K562 (cell line): ENCODE measurements around the gene METTL25B. TPM values are rescaled to one million over a fixed set of nuclear protein-coding genes. Genes with fewer than 3 reads are reported as not detected.

ENCODE experiments used
- C11orf30 ChIP-seq: fragments of 450-650 bp; IDR thresholded peaks from 2 replicates; pipeline ENCODE4 v1.6.1; 2016; ENCODE audit warnings: low read depth, mild to moderate bottlenecking
- DACH1 ChIP-seq: fragments of 450-650 bp; IDR thresholded peaks from 2 replicates; pipeline ENCODE4 v1.6.1; 2018; ENCODE audit not compliant: partially characterized antibody
- HOMEZ ChIP-seq: fragments of 250-450 bp; sonication (Bioruptor Pico); IDR thresholded peaks from 2 replicates; pipeline ENCODE4 v1.4.0; 2020; ENCODE audit warnings: mild to moderate bottlenecking, moderate library complexity
- MCM3 ChIP-seq: fragments of 450-650 bp; IDR thresholded peaks from 2 replicates; pipeline ENCODE4 v1.6.1; 2016
- NFE2L1 ChIP-seq: fragments of 450-650 bp; IDR thresholded peaks from 2 replicates; pipeline ENCODE4 v1.6.1; 2016; ENCODE audit warnings: missing genetic modification characterization, low read depth, mild to moderate bottlenecking, missing compliant biosample characterization, moderate library complexity, borderline replicate concordance
- NR2F6 ChIP-seq: fragments of 450-650 bp; formaldehyde crosslinking; IDR thresholded peaks from 2 replicates; pipeline ENCODE4 v1.4.0; 2020; ENCODE audit warnings: mild to moderate bottlenecking
- RUNX1 ChIP-seq: sonication (generic); IDR thresholded peaks from 2 replicates; pipeline ENCODE4 v1.6.1; 2016; ENCODE audit warnings: antibody characterized with exemption, low read depth
- TCFL5 ChIP-seq: fragments of 250-450 bp; sonication (Bioruptor Pico); conservative IDR thresholded peaks from 2 replicates; pipeline ENCODE4 v1.6.1; 2021; ENCODE audit warnings: mild to moderate bottlenecking, moderate library complexity, matching md5 sums
- THAP12 ChIP-seq: fragments of 250-450 bp; sonication (Bioruptor Pico); IDR thresholded peaks from 2 replicates; pipeline ENCODE4 v1.9.0; 2021; ENCODE audit warnings: mild to moderate bottlenecking, inconsistent platforms
- ZBTB49 ChIP-seq: sonication (generic); formaldehyde crosslinking; IDR thresholded peaks from 2 replicates; pipeline ENCODE4 v1.8.0; 2022; ENCODE audit warnings: missing genetic modification reagents, mild to moderate bottlenecking, borderline replicate concordance
- ZC3H8 ChIP-seq: fragments of 450-650 bp; IDR thresholded peaks from 2 replicates; pipeline ENCODE4 v1.6.1; 2017
- ZNF232 ChIP-seq: sonication (generic); formaldehyde crosslinking; IDR thresholded peaks from 2 replicates; pipeline ENCODE4 v1.8.0; 2022; ENCODE audit warnings: mild to moderate bottlenecking, missing genetic modification reagents
- ZNF449 ChIP-seq: fragments of 250-450 bp; sonication (Bioruptor Pico); IDR thresholded peaks from 2 replicates; pipeline ENCODE4 v1.8.0; 2022; ENCODE audit warnings: moderate library complexity, mild to moderate bottlenecking, inconsistent platforms
- ZNF785 ChIP-seq: fragments of 250-450 bp; sonication (Bioruptor Pico); IDR thresholded peaks from 2 replicates; pipeline ENCODE4 v1.4.0; 2020; ENCODE audit warnings: mild to moderate bottlenecking
- polyA plus RNA-seq, 8 experiments: library from polyadenylated mRNA; depleted of rRNA in 4 of 8; stranded (reverse) in 5 of 8; unstranded in 3 of 8; fragments of >200 nt; fragmentation: Nextera tagmentation in 2 of 8; fragmentation: Illumina TruSeq in 1 of 8; extraction: Ambion mirVana in 2 of 8; extraction: Trizol in 1 of 8; gene quantifications; 2 replicates each; pipeline versions ENCODE4 v1.2.1 to v1.2.3, GENCODE V29; 2011 to 2014; ENCODE audit warnings: inconsistent platforms in 1 of 8, missing spikeins in 1 of 8
- total RNA-seq, 7 experiments: library from RNA; depleted of rRNA in 6 of 7; stranded (reverse); fragments of >200 nt in 6 of 7; fragmentation: Illumina TruSeq in 2 of 7; extraction: Trizol in 2 of 7; gene quantifications; 2 replicates each; pipeline versions ENCODE4 v1.2.1 to v1.2.3, GENCODE V29; 2011 to 2021; ENCODE audit warnings: low replicate concordance in 1 of 7
- TF ChIP-seq, protein P1 (sequence below): fragments of 450-650 bp; IDR thresholded peaks from 2 replicates; pipeline ENCODE4 v1.6.1; 2016; ENCODE audit warnings: antibody characterized with exemption
- TF ChIP-seq, protein P2 (sequence below): fragments of 250-450 bp; sonication (Bioruptor Pico); IDR thresholded peaks from 2 replicates; pipeline ENCODE4 v1.5.0; 2021; ENCODE audit warnings: mild to moderate bottlenecking, borderline replicate concordance

Gene METTL25B
- total and polyA plus RNA-seq, 9 of the 15 experiments (the other 6 are each of a cell fraction or from before 2014, with no cell fraction given) = 7.7 to 48.3 (median 33.1) TPM

DNA sequence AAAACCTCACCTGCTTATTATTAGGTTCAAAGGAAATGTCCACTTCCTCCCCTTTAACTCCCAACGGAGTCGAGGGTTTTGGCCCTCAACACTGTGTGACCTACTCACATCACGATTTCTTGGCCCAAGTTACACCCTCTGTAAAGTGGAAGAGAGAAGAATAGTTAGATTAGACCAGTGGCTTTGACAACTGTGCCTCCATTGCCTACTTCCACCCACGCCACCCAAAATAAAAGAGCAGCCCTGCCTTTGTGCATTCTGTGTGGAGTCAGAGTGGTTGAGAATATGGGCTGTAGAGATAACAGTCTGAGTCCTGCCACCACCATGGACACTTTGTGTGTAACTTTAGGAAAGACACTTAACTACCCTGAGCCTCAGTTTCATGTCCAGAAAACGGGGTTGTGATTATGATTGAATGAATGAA lies 27.3 kb downstream of the METTL25B start (continued):
- peak; percentile 61; the same call in 1 of the 2 replicates for TF ChIP-seq ZNF449 (CRISPR knock-in tag)
- TF ChIP-seq NFE2L1 (tag) = peak; percentile 40; the same call in 1 of the 2 replicates
- TF ChIP-seq, protein P1, sequence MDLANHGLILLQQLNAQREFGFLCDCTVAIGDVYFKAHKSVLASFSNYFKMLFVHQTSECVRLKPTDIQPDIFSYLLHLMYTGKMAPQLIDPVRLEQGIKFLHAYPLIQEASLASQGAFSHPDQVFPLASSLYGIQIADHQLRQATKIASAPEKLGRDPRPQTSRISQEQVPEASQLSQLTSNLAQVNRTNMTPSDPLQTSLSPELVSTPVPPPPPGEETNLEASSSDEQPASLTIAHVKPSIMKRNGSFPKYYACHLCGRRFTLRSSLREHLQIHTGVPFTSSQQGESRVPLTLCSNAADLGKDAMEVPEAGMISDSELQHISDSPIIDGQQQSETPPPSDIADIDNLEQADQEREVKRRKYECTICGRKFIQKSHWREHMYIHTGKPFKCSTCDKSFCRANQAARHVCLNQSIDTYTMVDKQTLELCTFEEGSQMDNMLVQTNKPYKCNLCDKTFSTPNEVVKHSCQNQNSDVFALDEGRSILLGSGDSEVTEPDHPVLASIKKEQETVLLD = no peak
- TF ChIP-seq RUNX1 = no peak
- TF ChIP-seq ZC3H8 = no peak
- no peak for TF ChIP-seq THAP12 (CRISPR knock-in tag)
- TF ChIP-seq, protein P2, sequence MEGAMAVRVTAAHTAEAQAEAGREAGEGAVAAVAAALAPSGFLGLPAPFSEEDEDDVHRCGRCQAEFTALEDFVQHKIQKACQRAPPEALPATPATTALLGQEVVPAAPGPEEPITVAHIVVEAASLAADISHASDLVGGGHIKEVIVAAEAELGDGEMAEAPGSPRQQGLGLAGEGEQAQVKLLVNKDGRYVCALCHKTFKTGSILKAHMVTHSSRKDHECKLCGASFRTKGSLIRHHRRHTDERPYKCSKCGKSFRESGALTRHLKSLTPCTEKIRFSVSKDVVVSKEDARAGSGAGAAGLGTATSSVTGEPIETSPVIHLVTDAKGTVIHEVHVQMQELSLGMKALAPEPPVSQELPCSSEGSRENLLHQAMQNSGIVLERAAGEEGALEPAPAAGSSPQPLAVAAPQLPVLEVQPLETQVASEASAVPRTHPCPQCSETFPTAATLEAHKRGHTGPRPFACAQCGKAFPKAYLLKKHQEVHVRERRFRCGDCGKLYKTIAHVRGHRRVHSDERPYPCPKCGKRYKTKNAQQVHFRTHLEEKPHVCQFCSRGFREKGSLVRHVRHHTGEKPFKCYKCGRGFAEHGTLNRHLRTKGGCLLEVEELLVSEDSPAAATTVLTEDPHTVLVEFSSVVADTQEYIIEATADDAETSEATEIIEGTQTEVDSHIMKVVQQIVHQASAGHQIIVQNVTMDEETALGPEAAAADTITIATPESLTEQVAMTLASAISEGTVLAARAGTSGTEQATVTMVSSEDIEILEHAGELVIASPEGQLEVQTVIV (CRISPR knock-in tag) = no peak
- TF ChIP-seq TCFL5 = peak; percentile 77; the same call in 1 of the 2 replicates
- no peak for TF ChIP-seq ZBTB49
- no peak for TF ChIP-seq MCM3
- no peak for TF ChIP-seq HOMEZ (CRISPR knock-in tag)
- no peak for TF ChIP-seq NR2F6 (CRISPR knock-in tag)
- no peak for TF ChIP-seq ZNF232
- no peak for TF ChIP-seq DACH1
- no peak for TF ChIP-seq ZNF785 (CRISPR knock-in tag)
- no peak for TF ChIP-seq C11orf30
